ENCODE data around the gene COLEC11. TPM values are rescaled to one million over a fixed set of nuclear protein-coding genes. Genes with fewer than 3 reads are reported as not detected.

COLEC11 gene
- total RNA-seq, 4 donors from 2014 or later, result 0.56 to 2.3 (median 1.0) TPM; not detected in 1

DNA sequence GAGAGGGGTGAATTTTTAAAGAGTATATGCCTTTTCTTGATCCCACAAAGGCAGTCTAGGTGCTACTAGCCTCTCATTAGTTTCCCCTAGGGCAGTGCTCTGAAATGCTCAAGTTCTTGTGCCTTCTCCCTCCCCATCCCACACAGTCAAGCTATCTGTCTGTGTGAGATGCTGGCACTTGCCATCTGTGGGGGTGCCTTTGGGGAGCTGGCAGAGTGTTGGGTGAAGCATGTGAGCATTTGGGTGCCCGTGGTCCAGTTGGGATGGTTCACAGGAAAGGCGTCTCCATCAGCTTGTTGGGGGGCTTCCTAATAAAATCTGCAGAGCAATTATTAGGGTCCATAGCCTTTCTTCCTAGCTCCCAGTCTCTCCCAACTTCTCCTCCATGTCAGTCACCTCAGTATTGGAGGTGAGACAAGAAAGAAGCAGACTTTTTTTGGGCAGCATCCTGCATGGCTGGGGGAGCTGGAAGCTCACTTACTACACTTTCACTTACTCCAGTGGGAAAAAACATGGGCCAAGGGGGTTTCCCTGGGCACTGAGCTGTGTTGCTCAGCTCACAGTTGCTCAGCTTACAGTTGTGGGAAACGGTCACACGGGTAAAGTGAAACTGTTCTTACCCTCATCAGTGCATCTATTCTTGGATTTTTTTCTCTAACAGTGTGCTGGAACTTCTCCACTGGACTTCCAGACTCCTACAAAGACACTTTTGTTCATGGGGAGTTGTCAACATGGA, 29.3 kb downstream of the COLEC11 start:
- no peak for DNase-seq
- WGBS, 2 donors, result 77 to 80% methylated on average over 4 of the region's 4 CpGs
- TF ChIP-seq POLR2A (IDR thresholded peaks at IDR 0.05), result no peak
- TF ChIP-seq, protein P1, sequence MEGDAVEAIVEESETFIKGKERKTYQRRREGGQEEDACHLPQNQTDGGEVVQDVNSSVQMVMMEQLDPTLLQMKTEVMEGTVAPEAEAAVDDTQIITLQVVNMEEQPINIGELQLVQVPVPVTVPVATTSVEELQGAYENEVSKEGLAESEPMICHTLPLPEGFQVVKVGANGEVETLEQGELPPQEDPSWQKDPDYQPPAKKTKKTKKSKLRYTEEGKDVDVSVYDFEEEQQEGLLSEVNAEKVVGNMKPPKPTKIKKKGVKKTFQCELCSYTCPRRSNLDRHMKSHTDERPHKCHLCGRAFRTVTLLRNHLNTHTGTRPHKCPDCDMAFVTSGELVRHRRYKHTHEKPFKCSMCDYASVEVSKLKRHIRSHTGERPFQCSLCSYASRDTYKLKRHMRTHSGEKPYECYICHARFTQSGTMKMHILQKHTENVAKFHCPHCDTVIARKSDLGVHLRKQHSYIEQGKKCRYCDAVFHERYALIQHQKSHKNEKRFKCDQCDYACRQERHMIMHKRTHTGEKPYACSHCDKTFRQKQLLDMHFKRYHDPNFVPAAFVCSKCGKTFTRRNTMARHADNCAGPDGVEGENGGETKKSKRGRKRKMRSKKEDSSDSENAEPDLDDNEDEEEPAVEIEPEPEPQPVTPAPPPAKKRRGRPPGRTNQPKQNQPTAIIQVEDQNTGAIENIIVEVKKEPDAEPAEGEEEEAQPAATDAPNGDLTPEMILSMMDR (IDR thresholded peaks at IDR 0.05), result no peak
- Histone ChIP-seq H3K9me3 (no peaks in the 10 kb centered on the region), H3K27ac (no peak overlapping the region), H3K4me1 (peaks cover 0 to 15% (median 0%) of the 10 kb centered on the region in 3 donors), H3K27me3 (no peaks in the 10 kb centered on the region), H3K4me3 (no peak overlapping the region), H3K36me3 (no peaks in the 10 kb centered on the region)
- intact Hi-C loops (cut with DNase I), result no loop called here

DNA sequence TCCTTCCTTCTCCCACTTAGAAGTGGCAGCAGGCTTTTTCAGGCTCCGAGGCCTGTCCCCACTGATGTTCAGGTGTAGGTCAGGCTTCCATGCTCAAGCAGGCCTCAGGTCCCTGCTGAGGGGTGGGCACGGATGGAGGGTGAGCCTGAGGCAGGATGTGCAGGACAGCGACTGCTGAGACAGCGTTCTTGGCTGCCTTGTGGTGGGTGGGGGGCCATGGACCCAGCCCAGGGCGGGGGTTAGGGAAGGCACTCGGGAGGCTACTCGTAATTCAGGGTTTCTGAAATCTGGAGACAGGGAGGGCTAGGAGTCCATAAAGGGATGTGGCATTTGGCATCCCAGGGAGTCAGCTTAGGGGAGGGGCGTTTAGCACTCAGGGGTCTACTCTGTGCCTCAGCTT, 30.3 kb downstream of the COLEC11 start:
- TF ChIP-seq, protein P1 (IDR thresholded peaks at IDR 0.05), result no peak
- no peak for TF ChIP-seq POLR2A (IDR thresholded peaks at IDR 0.05)
- DNase-seq, result no peak
- H3K36me3 ChIP-seq, result no peaks in the 10 kb centered on the region
- intact Hi-C loops (cut with DNase I), result no loop called here
- no peaks in the 10 kb centered on the region for H3K27me3 ChIP-seq
- H3K9me3 ChIP-seq, result no peaks in the 10 kb centered on the region
- WGBS, 2 donors, result 96 to 100% methylated on average over 2 to 6 of the region's 8 CpGs
- H3K27ac ChIP-seq, result no peak overlapping the region
- H3K4me1 ChIP-seq, result peaks cover 0 to 23% (median 0%) of the 10 kb centered on the region in 3 donors
- no peak overlapping the region for H3K4me3 ChIP-seq

DNA sequence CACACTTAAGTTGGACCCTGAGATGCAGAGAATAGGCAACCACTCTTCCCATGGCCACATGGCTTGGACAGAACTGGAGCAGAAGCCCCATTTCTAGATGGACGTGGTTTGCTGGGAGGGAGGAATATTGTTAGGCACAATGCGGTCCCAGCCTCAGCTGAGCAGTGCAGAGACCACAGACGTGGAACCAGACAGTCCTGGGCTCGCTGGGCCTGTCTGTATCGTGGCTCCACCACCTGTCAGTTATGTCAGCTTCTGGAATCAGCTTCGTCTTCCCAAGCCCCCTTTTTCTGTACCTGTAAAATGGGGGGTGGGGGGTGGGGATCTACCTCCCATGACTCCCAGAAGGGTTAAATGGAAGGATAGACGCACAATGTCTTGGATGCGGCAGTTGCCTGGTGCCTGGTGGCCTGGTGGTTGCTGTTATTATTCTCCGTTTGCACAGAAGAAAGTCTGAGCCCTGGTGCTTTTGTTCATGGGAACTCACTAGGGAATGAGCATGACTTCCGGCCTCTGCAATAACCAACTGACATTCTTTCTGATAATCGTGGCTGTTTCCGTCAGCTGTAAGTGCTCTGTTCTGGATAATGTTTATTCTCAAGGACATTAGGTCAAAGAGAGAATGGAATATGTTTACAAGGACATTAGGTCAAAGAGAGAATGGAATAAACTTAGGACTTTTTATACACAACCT, 31.4 kb downstream of the COLEC11 start:
- TF ChIP-seq, protein P1 (IDR thresholded peaks at IDR 0.05), result no peak
- no peak for TF ChIP-seq POLR2A (IDR thresholded peaks at IDR 0.05)
- intact Hi-C loops (cut with DNase I), result no loop called here
- no peaks in the 10 kb centered on the region for H3K27me3 ChIP-seq
- H3K9me3 ChIP-seq, result no peaks in the 10 kb centered on the region
- H3K4me3 ChIP-seq, result no peak overlapping the region
- 46 to 73% methylated on average over 10 to 12 of the region's 12 CpGs for WGBS, 2 donors
- DNase-seq, result no peak
- H3K27ac ChIP-seq, result peak overlapping the region in 3 of 4 donors; percentile 14 to 67 (median 65)
- H3K4me1 ChIP-seq, result peaks cover 0 to 23% (median 0%) of the 10 kb centered on the region in 3 donors
- no peaks in the 10 kb centered on the region for H3K36me3 ChIP-seq

DNA sequence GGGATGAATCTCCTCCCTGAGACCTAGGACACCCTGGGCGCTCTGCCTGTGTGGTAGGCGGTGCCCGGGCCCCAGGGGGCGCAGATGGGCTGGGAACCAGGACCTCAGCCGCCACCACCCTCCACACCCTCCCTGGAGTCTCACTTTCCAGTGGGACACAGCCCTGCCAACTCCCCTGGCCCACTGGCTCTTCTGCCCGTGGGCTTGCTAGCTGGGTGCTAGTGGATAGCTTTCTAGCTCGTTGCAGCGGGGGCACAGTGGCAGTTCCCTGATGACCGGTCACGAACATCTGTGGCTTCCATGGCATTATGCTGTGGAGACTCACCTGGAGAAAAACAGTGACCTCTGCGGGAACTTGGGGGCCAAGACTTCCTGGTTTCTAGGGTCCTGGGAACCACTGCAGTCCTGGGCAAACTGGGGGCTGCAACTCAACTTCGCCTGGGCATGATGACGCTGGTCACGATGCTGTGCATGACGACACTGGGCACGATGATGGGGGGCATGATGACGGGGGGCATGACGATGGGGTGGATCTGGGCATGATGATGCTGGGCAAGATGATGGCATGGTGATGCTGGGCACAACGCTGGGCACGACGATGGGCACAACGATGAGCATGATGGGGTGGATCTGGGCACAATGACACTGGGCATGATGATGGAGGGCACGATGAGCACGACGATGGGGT, 32.0 kb downstream of the COLEC11 start:
- no peaks in the 10 kb centered on the region for H3K9me3 ChIP-seq
- no peak overlapping the region for H3K4me3 ChIP-seq
- intact Hi-C loops (cut with DNase I), result no loop called here
- no peak for DNase-seq
- H3K27me3 ChIP-seq, result no peaks in the 10 kb centered on the region
- H3K27ac ChIP-seq, result peak overlapping the region in 2 of 4 donors; percentile 65 to 67
- TF ChIP-seq, protein P1 (IDR thresholded peaks at IDR 0.05), result no peak
- no peak for TF ChIP-seq POLR2A (IDR thresholded peaks at IDR 0.05)
- 80 to 85% methylated on average over 13 to 15 of the region's 25 CpGs for WGBS, 2 donors
- peaks cover 0 to 23% (median 0%) of the 10 kb centered on the region in 3 donors for H3K4me1 ChIP-seq
- H3K36me3 ChIP-seq, result no peaks in the 10 kb centered on the region

Measured in esophagus squamous epithelium (tissue), 5 donors.